T-cell (primary cell): ENCODE results near the gene MAT2A. TPM values are rescaled to one million over a fixed set of nuclear protein-coding genes. Genes with fewer than 3 reads are reported as not detected.

Experiments used
- ATAC-seq, 4 experiments: fragments of 200-7000 bp in 3 of 4; fragments of 150-1000 bp in 1 of 4; cut with Tn5 transposase; replicated peaks in 1 of 4; 1 replicate in 3 of 4; 2 replicates in 1 of 4; pipeline ENCODE4 v1.10.0; 2021; ENCODE audit warnings: moderate library complexity in 3 of 4, mild to moderate bottlenecking in 2 of 4, moderate number of reproducible peaks in 1 of 4
- CTCF ChIA-PET, 2 donors: fragments of 300-600 bp; sonication (Branson Sonifier 250); formaldehyde crosslinking; loops; one replicate each; lab custom pipeline; 2022; ENCODE audit warnings: antibody characterized with exemption in 2 of 2; lab: Charles Lee
- POLR2A ChIA-PET, 2 donors: fragments of 300-600 bp; sonication (Branson Sonifier 250); formaldehyde crosslinking; loops; one replicate each; lab custom pipeline; 2022; ENCODE audit warnings: antibody characterized with exemption in 2 of 2; lab: Charles Lee
- DNase-seq, 35 experiments: peaks; one replicate each; pipeline versions ENCODE4 v3.0.0 to v3.0.0-alpha.2; 2013 to 2023
- H3K27ac ChIP-seq: one replicate; pipeline ENCODE4 v1.5.1; 2013; ENCODE audit warnings: low read length
- H3K27me3 ChIP-seq, 2 experiments: replicated peaks in 1 of 2; 1 replicate in 1 of 2; 2 replicates in 1 of 2; pipeline versions ENCODE4 v1.6.1 to v1.7.0; 2013; ENCODE audit warnings: low read length in 1 of 2, mixed read lengths in 1 of 2; ENCODE audit not compliant: control insufficient read depth in 2 of 2, insufficient read depth in 2 of 2; ENCODE audit errors: extremely low read depth in 1 of 2
- H3K36me3 ChIP-seq, 2 donors: 1 replicate in 1 of 2; 2 replicates in 1 of 2; pipeline versions ENCODE4 v1.6.1 to v1.7.0; 2013; ENCODE audit warnings: low read length in 1 of 2; ENCODE audit not compliant: control insufficient read depth in 2 of 2, insufficient read depth in 1 of 2; ENCODE audit errors: extremely low read depth in 1 of 2
- H3K4me1 ChIP-seq, 2 experiments: 1 replicate in 1 of 2; 2 replicates in 1 of 2; pipeline versions ENCODE4 v1.6.1 to v1.7.0; 2013; ENCODE audit warnings: low read length in 2 of 2, mixed read lengths in 1 of 2; ENCODE audit not compliant: insufficient read depth in 2 of 2, control insufficient read depth in 1 of 2; ENCODE audit errors: extremely low read depth in 1 of 2
- H3K4me3 ChIP-seq, 2 donors: 1 replicate in 1 of 2; 2 replicates in 1 of 2; pipeline versions ENCODE4 v1.5.1 to v1.7.0; 2013; ENCODE audit warnings: mild to moderate bottlenecking in 2 of 2, low read length in 1 of 2, moderate library complexity in 1 of 2; ENCODE audit not compliant: control insufficient read depth in 1 of 2; ENCODE audit errors: extremely low read depth in 1 of 2
- H3K9me3 ChIP-seq: 2 replicates; pipeline ENCODE4 v1.7.0; 2013
- H3K27ac Mint-ChIP-seq, 2 donors: one replicate each; pipeline ENCODE4 v1.8.0; 2020 to 2021; ENCODE audit warnings: mild to moderate bottlenecking in 2 of 2, mixed read lengths in 2 of 2
- H3K27me3 Mint-ChIP-seq, 2 donors: one replicate each; pipeline ENCODE4 v1.8.0; 2021 to 2022; ENCODE audit warnings: mixed read lengths in 2 of 2
- H3K36me3 Mint-ChIP-seq: one replicate; pipeline ENCODE4 v1.8.0; 2021; ENCODE audit warnings: mixed read lengths
- H3K4me1 Mint-ChIP-seq, 3 donors: one replicate each; pipeline ENCODE4 v1.8.0; 2020 to 2022; ENCODE audit warnings: mixed read lengths in 3 of 3, mild to moderate bottlenecking in 1 of 3
- H3K4me3 Mint-ChIP-seq, 3 donors: one replicate each; pipeline ENCODE4 v1.8.0; 2020 to 2022; ENCODE audit warnings: mild to moderate bottlenecking in 3 of 3, mixed read lengths in 3 of 3, moderate library complexity in 3 of 3
- H3K9me3 Mint-ChIP-seq, 3 donors: one replicate each; pipeline ENCODE4 v1.8.0; 2020 to 2022; ENCODE audit warnings: mixed read lengths in 3 of 3
- WGBS: methylation state at CpG from one replicate; pipeline ENCODE4 v1.1.5; 2013; ENCODE audit warnings: missing lambda C conversion rate; ENCODE audit not compliant: insufficient coverage; 5-methylcytosine and 5-hydroxymethylcytosine counted together
- total RNA-seq, 35 experiments: library from RNA in 6 of 35; stranded (reverse) in 6 of 35; fragments of 120-200 nt in 1 of 35; gene quantifications; one replicate each; pipeline versions ENCODE4 v1.2.1 to v1.2.4 and lab custom pipeline; 2013 to 2026

Gene MAT2A
- total RNA-seq, 5 donors from 2014 or later (not counting 1 experiment from before 2014, with no cell fraction given), result 110 to 184 (median 165) TPM

- Mint-ChIP-seq H3K4me1 (peaks cover 48 to 54% (median 52%) of the 10 kb centered on the region in 3 donors), H3K27me3 (no peaks in the 10 kb centered on the region), H3K9me3 (no peaks in the 10 kb centered on the region), H3K36me3 (peaks cover 3% of the 10 kb centered on the region), H3K4me3 (peak overlapping the region in 1 of 3 donors; percentile 99), H3K27ac (no peak overlapping the region)
- H3K36me3 ChIP-seq, result peaks cover 5 to 10% of the 10 kb centered on the region in 2 donors
- no peak overlapping the region for H3K27ac ChIP-seq
- no peaks in the 10 kb centered on the region for H3K27me3 ChIP-seq
- no peaks in the 10 kb centered on the region for H3K9me3 ChIP-seq
- ATAC-seq, result no peak
- H3K4me3 ChIP-seq, result no peak overlapping the region
- POLR2A ChIA-PET, result interaction anchor here in 1 of 2 donors (0.7 kb wide), 1 partner anchor 38 kb away, joined by 4 read pairs; no protein-coding TSS in a partner anchor
- 83% methylated on average over 3 of the region's 3 CpGs for WGBS
- H3K4me1 ChIP-seq, result peaks cover 12 to 32% of the 10 kb centered on the region in 2 experiments
- DNase-seq, result no peak
- CTCF ChIA-PET, result no interaction called here
Measured at GRCh38 chr2:85593023-85593422, 54.1 kb downstream of the MAT2A start.

Other genes with a start within 250 kb of the MAT2A start
- 100 to 1,000 TPM; 142 to 175 (median 161) TPM for gene TGOLN2, start 211.2 kb upstream of the MAT2A start, total RNA-seq
- 10 to 100 TPM; 24.2 to 36.3 (median 26.5) TPM for gene RETSAT, start 184.6 kb upstream of the MAT2A start, total RNA-seq
- 10 to 100 TPM; 18.8 to 30.9 (median 25.2) TPM for gene ELMOD3, start 184.4 kb upstream of the MAT2A start, total RNA-seq
- 10 to 100 TPM; 30.1 to 71.7 (median 41.2) TPM for gene CAPG, start 128.8 kb upstream of the MAT2A start, total RNA-seq
- gene SH2D6, start 120.5 kb upstream of the MAT2A start, total RNA-seq, result 1 to 10 TPM in 1 of 5 donors, under 1 TPM in 3, not detected in 1; 0.49 to 1.1 (median 0.60) TPM
- gene GGCX, start 22.3 kb downstream of the MAT2A start, total RNA-seq, result 10 to 100 TPM; 20.4 to 29.7 (median 25.7) TPM
- gene VAMP8, start 38.4 kb downstream of the MAT2A start, total RNA-seq, result 100 to 1,000 TPM in 1 of 5 donors, 10 to 100 TPM in 4; 76.2 to 102 (median 84.5) TPM
- gene VAMP5, start 45.3 kb downstream of the MAT2A start, total RNA-seq, result 10 to 100 TPM; 25.0 to 40.1 (median 33.9) TPM
- gene RNF181, start 56.6 kb downstream of the MAT2A start, total RNA-seq, result 10 to 100 TPM; 49.9 to 74.6 (median 64.3) TPM
- gene TMEM150A, start 63.5 kb downstream of the MAT2A start, total RNA-seq, result 10 to 100 TPM in 3 of 5 donors, 1 to 10 TPM in 2; 8.4 to 17.1 (median 16.2) TPM
- 10 to 100 TPM; 45.3 to 77.9 (median 62.4) TPM for gene C2orf68, start 72.9 kb downstream of the MAT2A start, total RNA-seq
- gene USP39, start 77.0 kb downstream of the MAT2A start, total RNA-seq, result 10 to 100 TPM; 48.0 to 68.0 (median 62.1) TPM
- 10 to 100 TPM in 3 of 5 donors, not detected in 2; 11.6 to 18.6 (median 16.0) TPM for gene SFTPB, start 129.0 kb downstream of the MAT2A start, total RNA-seq
- gene GNLY, start 155.2 kb downstream of the MAT2A start, total RNA-seq, result 100 to 1,000 TPM in 1 of 5 donors, 10 to 100 TPM in 4; 17.3 to 377 (median 82.9) TPM
- under 1 TPM in 1 of 5 donors, not detected in 4; 0.20 TPM for gene ATOH8, start 214.8 kb downstream of the MAT2A start, total RNA-seq